OCI-M1 (cell line): ENCODE data around the gene ARSA.
"Not testable (repeated sequence)": the region's sequence is repeated elsewhere in the genome, so short reads cannot be mapped to it uniquely, and the experiment has no call there.

Source experiments
- DNase-seq: peaks from one replicate; lab custom pipeline; 2025; lab: John Stamatoyannopoulos, UW

The ARSA gene

GRCh38 chr22:50627642-50628542, at the start of gene ARSA:
TSS of gene ARSA (minus strand) at chr22:50628152. CDS start at chr22:50627779, 373 bp downstream.
- DNase-seq = peak; percentile 87

DNA sequence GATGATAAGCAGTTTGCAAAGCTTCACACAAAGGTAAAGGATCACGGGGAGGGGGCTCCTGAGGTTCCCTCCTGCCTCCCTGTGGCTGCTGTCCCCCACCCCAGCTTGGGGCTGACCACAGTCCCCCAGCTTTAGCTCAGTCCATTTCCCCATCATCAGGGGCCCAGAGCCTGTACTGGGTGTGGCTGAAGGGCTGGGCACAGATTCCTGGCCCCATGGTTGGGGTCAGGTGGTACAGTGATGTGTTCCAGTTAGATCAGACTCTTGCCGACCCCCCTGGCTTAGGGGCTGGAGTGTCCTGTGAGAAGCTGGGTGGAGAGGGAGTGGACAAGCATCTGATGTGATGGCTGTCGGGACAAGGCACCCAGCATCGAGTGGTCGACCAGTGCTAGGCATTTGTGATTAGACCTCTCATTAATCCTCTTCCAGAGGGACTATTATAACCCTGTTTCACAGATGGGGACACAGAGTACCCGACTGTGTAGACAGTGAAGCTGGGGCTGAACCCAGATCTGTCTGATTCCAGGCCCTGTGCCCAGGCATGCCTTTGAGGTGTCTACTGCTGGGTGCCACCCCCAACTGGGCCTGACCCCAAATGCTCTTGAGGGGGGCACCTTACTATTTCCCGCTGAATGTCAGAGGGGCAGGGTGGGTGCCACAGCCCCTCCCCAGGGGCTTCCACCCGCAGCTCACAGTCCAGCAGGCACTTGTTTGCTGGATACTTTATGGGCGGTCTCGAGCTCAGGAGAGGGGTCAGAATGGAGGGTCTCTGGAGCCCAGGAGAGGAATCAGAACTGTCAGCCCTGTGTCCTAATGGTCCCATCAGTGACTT, 48.9 kb upstream of the ARSA start:
- DNase-seq = no peak

GRCh38 chr22:50676180-50676636, 48.3 kb upstream of the ARSA start:
- no peak for DNase-seq

DNA sequence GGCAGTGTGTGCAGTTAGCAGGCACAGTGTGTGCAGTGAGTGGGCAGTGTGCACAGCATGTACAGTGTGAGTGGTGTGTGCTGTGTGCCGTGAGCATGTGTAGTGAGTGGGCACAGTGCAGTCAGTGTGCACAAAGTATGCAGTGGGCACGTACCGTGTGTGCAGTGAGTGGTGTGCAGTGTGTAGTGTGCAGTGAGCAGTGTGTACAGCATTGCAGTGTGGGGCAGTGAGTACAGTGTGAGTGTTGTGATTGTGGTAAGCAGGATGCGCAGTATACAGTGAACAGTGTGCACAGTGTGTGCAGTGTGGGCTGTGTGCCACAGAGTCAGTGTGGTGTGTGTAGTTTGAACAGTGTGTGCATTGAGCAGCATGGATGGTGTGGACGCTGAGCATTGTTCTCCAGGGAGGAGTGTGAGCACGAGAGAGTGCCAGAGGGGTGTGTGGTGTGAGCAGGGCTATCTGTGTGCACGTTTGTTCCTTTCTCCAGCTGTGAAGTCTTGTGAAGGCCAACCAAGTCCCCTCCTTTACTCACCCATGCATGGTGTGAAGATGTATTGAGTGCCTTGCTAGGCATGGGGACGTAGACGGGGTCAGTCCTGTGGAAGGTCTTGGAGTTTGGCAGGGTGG, 47.7 kb upstream of the ARSA start:
- no peak for DNase-seq

- DNase-seq = no peak
These were observed 46.9 kb upstream of the ARSA start for GRCh38 chr22:50674606-50675552.

GRCh38 chr22:50674130-50674500, 46.2 kb upstream of the ARSA start:
- no peak for DNase-seq

DNA sequence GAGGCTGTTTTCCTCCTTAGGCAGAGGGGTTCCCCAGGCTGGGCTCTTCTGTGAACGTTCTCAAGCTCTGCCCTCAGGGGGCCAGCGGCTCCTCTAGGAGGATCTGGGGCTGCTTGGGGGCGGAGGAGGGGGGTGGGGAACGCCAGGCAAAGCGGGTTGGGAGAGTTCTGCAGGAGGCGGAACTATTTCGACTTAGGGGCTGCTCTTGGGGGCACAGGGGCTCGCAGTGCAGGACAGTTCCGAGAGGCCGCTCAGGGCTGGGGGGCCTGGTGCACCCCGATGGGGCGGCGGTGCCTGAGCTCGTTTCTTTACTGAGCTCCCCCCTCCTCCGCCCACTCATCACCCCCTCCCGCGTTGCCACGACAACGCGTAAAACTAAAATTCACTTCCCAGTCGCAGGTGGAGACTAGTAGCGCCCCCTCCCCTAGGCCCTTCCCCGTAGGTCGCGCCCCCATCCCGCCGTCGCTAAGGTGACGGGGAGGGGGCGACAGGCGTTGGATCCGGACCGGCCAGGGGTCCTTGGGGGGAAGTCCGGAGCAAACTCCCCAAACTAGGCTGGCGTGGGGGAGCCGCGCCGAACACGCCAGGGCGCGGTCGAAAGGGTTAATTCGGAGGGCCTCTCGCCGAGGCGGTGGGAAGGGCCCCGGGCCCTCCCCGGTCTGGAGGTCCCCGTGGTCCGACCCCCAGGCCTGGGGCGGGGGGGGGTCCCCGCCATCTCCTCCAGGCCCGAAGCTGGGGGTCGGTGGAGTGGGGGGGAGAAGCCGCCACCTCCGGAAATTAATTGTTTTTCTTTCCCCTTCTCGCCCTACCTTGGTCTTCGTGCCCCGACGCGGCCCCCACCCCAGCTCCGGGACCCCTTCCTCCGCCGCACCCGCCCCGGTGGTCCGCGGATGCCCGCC, 45.5 kb upstream of the ARSA start:
- DNase-seq = no peak

GRCh38 chr22:50672471-50673230, 44.7 kb upstream of the ARSA start, which contains the start of gene SHANK3:
TSS of gene SHANK3 (plus strand) at chr22:50672823.
- no peak for DNase-seq

DNA sequence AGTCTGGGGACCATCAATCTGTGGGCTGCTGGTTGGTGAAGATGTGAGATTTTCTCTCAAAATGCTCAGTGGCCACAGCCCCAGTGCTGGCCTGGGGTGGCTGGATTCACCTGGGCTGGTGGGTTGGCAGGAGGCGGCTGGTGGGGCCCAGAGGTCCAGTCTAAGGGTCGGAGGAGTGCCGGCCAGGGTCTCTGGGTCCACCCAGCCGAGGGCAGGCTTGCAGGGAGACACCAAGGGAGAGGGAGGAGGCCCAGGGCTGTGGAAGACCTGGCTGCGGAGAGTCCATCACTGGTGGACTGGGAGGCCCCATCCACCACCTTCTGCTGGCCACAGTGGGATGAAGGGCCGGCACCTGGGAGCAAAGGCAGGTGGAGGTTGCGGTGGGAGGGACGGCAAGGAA, 44.1 kb upstream of the ARSA start:
- DNase-seq = no peak

GRCh38 chr22:50671641-50672040, 43.7 kb upstream of the ARSA start:
- DNase-seq = no peak

DNA sequence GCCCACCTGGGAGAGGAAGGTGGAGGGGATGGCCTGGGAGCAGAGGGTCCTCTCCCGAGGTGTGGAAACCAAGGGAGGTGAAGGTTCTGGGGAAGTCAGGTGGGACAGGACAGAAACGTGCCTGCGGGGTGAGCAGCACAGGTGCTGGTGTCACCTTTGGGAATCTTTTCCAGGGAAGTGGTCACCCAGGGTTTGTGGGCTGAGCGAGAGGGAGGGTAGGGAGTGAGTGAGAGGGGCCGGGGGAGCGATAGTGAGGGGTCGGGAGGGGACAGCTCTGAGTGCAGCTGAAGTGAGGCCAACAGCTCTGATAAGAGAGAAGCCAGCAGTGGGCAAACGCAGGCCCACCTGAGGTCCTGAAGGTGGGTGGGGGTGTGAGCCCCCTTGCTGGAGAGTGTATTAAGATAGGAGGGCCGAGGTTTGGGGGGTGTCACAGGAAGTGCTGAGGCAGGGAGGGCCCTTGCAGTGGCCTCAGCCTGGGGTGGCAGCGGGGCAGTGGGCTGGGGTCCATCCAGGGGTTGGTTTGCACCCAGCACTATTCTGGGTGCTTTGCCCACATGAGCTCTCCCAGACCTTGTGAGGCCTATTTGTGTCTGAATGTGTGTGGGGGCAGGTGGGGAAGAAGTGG, 43.1 kb upstream of the ARSA start:
- DNase-seq = no peak

DNA sequence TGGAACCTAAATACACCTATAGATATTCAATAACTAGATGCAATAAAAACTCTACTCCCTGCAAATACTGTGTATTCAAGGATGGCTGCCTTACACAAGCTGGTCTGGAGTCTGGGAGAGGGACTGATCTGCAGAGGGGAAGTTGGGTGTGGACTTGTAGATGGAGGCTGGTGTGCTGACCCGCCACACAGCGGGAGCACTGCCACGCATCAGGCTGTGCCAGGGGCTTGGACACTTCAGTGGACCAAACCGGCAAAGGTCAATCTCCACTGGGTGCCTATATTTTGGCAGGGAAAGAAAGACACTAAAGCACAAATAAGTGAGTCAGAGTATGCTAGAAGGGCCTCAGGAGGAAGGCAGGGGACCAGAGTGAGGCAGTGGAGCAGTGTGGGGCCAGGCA, 42.6 kb upstream of the ARSA start:
- no peak for DNase-seq

- DNase-seq = no peak
These were observed 37.8 kb upstream of the ARSA start for GRCh38 chr22:50665738-50666137.

DNA sequence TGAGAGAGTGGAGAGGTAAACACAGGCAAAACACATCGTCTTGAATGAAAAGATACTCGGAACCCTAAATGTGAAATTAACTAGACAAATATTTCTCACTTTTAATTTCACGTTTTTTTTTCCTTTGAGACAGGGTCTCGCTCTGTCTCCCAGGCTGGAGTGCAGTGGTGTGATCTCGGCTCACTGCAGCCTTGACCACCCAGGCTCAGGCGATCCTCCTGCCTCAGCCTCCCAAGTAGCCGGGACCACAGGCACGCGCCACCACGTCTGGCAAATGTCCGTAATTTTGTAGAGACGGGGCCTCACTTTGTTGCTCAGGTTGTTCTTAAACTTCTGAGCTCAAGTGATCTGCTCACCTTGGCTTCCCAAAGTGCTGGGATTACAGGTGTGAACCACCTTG, 37.3 kb upstream of the ARSA start:
- DNase-seq = no peak

- DNase-seq = no peak
These were observed 32.4 kb upstream of the ARSA start for GRCh38 chr22:50660306-50660705.

GRCh38 chr22:50659711-50660110, 31.8 kb upstream of the ARSA start:
- DNase-seq = not testable (repeated sequence)

DNA sequence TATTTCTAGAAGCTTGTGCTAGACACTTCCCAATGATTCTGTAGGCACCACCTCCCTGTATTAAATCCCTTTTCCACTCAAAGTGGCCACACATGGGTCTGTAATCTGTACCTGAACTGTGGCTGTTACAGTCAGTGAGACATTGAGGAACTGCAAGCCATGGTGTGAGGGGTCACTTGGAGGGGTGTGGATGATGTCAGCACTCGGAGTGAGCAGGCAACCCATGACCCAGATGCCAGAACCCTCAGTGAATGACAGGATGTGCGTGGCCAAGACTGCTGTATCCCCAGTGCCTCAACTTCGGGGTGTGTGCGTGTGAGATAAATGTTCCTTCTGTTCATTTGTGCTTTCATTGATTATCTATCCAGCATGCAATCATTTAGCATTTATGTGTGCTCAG, 30.0 kb upstream of the ARSA start:
- no peak for DNase-seq

DNA sequence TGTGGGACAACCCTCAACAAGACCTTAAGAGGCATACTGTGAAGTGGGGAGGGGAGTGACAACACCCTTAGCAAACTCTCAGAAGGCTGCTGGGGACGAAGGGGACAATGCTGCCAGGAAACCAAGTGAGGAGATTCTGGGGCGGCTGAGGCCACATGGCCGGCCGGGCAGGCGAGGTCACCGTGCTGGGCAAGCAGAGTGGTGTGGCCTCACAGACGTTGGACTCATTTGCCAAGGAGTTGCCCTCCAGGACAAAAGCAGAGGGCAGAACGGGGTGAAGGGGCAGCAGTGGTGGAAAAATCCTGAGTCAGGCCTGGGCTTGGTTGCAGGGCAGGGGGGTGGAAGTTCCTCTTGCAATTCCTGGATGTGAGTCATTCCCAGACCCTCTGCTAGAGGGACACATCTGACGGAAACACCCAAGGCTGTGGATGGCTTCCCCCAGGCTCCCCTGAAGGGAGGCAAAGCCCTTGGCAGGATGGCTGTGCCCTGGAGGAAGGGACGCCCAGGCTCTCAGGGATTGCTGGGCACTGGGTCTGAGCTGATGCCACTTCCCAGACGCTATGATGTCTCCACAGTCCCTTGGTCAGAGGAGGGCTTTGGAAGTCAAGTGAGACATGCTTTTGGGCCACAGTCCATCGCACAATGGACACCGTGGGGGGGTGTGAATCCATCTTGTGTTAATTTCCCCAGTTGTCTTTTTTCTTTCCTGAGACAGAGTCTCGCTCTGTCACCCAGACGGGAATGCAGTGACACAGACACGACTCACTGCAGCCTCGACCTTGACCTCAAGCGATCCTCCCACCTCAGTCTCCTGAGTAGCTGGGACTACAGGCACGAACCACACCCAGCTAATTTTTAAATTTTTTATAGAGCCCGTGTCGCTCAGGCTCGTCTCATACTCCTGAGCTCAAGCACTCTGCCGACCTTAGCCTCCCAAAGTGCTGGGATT, 28.4 kb upstream of the ARSA start:
- DNase-seq = no peak
